ENCODE measurements around the gene FAM118B.
A peak's percentile ranks its signal among the peaks of the same experiment; 100 is the strongest.

The FAM118B gene

GRCh38 chr11:126277322-126277721 is 65.7 kb downstream of the FAM118B start:
- no peak for DNase-seq (ENCODE audit: low read depth)
- in situ Hi-C loops (cut with HindIII; ENCODE audit: low sequenced_read_pairs) = no loop called here
- no peak for TF ChIP-seq CTCF (IDR thresholded peaks at IDR 0.05; ENCODE audit: low read depth, low read length, missing control alignments)
- H3K4me3 ChIP-seq (ENCODE audit: low read depth, low read length) = no peak overlapping the region

- no peak for TF ChIP-seq CTCF (IDR thresholded peaks at IDR 0.05; ENCODE audit: low read depth, low read length, missing control alignments)
- in situ Hi-C loops (cut with HindIII; ENCODE audit: low sequenced_read_pairs) = no loop called here
- no peak for DNase-seq (ENCODE audit: low read depth)
- no peak overlapping the region for H3K4me3 ChIP-seq (ENCODE audit: low read depth, low read length)
Measured at GRCh38 chr11:126277780-126278179, 66.2 kb downstream of the FAM118B start.

GRCh38 chr11:126279191-126279590 is 67.6 kb downstream of the FAM118B start:
- H3K4me3 ChIP-seq (ENCODE audit: low read depth, low read length) = no peak overlapping the region
- no peak for DNase-seq (ENCODE audit: low read depth)
- no peak for TF ChIP-seq CTCF (IDR thresholded peaks at IDR 0.05; ENCODE audit: low read depth, low read length, missing control alignments)
- in situ Hi-C loops (cut with HindIII; ENCODE audit: low sequenced_read_pairs) = no loop called here

- no peak for TF ChIP-seq CTCF (IDR thresholded peaks at IDR 0.05; ENCODE audit: low read depth, low read length, missing control alignments)
- in situ Hi-C loops (cut with HindIII; ENCODE audit: low sequenced_read_pairs) = no loop called here
- no peak overlapping the region for H3K4me3 ChIP-seq (ENCODE audit: low read depth, low read length)
- DNase-seq (ENCODE audit: low read depth) = no peak
Measured at GRCh38 chr11:126280595-126280994, 69.0 kb downstream of the FAM118B start.

GRCh38 chr11:126281245-126281644 is 69.7 kb downstream of the FAM118B start:
- no peak for DNase-seq (ENCODE audit: low read depth)
- no peak overlapping the region for H3K4me3 ChIP-seq (ENCODE audit: low read depth, low read length)
- in situ Hi-C loops (cut with HindIII; ENCODE audit: low sequenced_read_pairs) = no loop called here
- no peak for TF ChIP-seq CTCF (IDR thresholded peaks at IDR 0.05; ENCODE audit: low read depth, low read length, missing control alignments)

GRCh38 chr11:126281666-126282175 is 70.1 kb downstream of the FAM118B start:
- in situ Hi-C loops (cut with HindIII; ENCODE audit: low sequenced_read_pairs) = no loop called here
- no peak for DNase-seq (ENCODE audit: low read depth)
- no peak for TF ChIP-seq CTCF (IDR thresholded peaks at IDR 0.05; ENCODE audit: low read depth, low read length, missing control alignments)
- H3K4me3 ChIP-seq (ENCODE audit: low read depth, low read length) = no peak overlapping the region

- peak overlapping the region; percentile 57 for H3K4me3 ChIP-seq (ENCODE audit: low read depth, low read length)
Measured at GRCh38 chr11:126282361-126282735, 70.8 kb downstream of the FAM118B start.

More at GRCh38 chr11:126282361-126282735, 70.8 kb downstream of the FAM118B start:
- no peak for TF ChIP-seq CTCF (IDR thresholded peaks at IDR 0.05; ENCODE audit: low read depth, low read length, missing control alignments)
- in situ Hi-C loops (cut with HindIII; ENCODE audit: low sequenced_read_pairs) = no loop called here
- no peak for DNase-seq (ENCODE audit: low read depth)

All from astrocyte of the cerebellum (primary cell).